22Rv1 (cell line): ENCODE results near the gene MAN1C1.

Experiments used
- H3K27ac ChIP-seq: fragments of 450-650 bp; 2 replicates; pipeline ENCODE4 v1.5.1; 2017
- ZFX ChIP-seq: fragments of 450-650 bp; IDR thresholded peaks from 2 replicates; pipeline ENCODE4 v1.6.1; 2017; ENCODE audit warnings: antibody characterized with exemption, borderline replicate concordance
- TF ChIP-seq, protein P1 (sequence below): fragments of 450-650 bp; IDR thresholded peaks from 2 replicates; pipeline ENCODE4 v1.5.1; 2017; ENCODE audit warnings: mild to moderate bottlenecking

The MAN1C1 gene

GRCh38 chr1:25614501-25615171, 2.0 kb upstream of the MAN1C1 start:
- no peak overlapping the region for H3K27ac ChIP-seq
- TF ChIP-seq, protein P1, sequence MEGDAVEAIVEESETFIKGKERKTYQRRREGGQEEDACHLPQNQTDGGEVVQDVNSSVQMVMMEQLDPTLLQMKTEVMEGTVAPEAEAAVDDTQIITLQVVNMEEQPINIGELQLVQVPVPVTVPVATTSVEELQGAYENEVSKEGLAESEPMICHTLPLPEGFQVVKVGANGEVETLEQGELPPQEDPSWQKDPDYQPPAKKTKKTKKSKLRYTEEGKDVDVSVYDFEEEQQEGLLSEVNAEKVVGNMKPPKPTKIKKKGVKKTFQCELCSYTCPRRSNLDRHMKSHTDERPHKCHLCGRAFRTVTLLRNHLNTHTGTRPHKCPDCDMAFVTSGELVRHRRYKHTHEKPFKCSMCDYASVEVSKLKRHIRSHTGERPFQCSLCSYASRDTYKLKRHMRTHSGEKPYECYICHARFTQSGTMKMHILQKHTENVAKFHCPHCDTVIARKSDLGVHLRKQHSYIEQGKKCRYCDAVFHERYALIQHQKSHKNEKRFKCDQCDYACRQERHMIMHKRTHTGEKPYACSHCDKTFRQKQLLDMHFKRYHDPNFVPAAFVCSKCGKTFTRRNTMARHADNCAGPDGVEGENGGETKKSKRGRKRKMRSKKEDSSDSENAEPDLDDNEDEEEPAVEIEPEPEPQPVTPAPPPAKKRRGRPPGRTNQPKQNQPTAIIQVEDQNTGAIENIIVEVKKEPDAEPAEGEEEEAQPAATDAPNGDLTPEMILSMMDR: no peak
- TF ChIP-seq ZFX: no peak

DNA sequence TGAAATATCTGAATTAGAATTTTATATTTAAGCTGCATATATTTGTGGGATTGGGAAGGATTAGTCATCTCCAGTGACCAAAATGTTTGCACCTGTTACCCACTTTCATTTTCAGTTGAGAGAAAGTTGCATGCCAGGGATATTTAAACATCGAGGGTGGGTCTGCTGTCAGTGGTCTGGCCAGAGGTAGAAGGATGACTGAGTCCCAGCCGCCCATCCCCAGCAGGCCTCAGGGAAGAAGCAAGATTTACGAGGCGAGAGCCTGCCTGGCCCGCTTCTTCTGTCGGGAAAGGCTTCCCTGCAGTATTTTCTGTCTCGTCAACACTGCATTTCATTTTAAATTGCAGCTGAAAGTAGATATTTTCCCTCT, 1.4 kb upstream of the MAN1C1 start:
- no peak overlapping the region for H3K27ac ChIP-seq
- TF ChIP-seq, protein P1: no peak
- TF ChIP-seq ZFX: no peak

- H3K27ac ChIP-seq: no peak overlapping the region
- no peak for TF ChIP-seq ZFX
- TF ChIP-seq, protein P1: no peak
These were observed 962 bp upstream of the MAN1C1 start for GRCh38 chr1:25615563-25616094.

DNA sequence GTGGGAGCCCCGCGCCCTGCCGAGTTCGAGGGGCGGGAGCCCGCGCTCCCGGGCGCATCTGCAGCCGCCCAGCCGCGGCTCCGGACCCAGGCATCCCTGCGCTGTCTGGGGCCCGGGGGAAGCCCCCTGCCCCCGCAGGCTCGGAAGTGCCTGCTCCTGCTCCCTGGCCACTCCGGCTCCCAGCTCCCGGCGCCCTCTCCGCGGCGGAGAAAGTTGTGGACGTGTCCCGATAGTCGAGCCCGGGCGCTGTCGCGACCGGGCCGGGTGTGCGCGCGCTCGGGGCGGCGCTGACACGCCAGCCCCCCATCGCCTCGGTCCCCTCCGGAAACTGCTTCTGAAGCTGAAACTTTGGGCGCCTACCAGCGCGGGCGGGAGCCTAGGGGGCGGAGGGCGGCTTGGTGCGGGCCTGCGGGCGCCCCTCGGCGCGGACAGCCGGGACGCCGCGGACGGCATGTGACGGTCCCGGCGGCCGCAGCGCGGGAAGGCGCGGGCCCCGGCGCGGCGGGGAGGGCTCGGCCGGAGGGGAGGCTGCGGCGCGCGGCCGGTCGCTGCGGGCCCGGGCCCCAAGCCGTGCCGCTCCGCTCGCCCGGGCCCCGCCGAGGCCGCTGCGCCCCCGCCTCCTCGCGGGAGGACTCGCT, 515 bp downstream of the MAN1C1 start:
- no peak overlapping the region for H3K27ac ChIP-seq
- TF ChIP-seq ZFX: no peak
- TF ChIP-seq, protein P1: no peak

DNA sequence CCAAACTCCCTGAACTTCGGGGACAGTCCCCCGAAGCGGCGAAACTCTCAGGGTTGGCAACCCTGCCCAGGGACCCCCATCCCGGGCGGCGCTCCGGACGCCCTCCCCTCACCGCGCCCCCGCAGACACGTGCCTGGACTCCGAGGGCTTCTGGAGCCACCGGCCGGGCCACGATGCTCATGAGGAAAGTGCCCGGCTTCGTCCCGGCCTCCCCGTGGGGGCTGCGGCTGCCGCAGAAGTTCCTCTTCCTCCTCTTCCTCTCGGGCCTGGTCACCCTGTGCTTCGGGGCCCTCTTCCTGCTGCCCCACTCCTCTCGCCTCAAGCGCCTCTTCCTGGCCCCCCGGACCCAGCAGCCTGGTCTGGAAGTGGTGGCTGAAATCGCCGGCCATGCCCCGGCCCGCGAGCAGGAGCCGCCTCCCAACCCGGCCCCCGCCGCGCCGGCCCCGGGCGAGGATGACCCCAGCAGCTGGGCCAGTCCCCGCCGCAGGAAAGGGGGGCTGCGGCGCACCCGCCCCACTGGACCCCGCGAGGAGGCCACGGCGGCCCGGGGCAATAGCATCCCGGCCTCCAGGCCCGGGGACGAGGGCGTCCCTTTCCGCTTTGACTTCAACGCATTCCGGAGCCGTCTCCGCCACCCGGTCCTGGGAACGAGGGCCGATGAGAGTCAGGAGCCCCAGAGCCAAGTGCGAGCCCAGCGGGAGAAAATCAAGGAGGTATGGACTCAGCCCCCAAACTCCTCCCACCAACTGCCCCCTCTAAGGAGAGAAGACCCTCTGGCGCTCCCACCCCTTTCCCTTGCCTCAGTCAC, 1.2 kb downstream of the MAN1C1 start:
- H3K27ac ChIP-seq: no peak overlapping the region
- TF ChIP-seq, protein P1: no peak
- no peak for TF ChIP-seq ZFX

GRCh38 chr1:25618433-25618808, 1.8 kb downstream of the MAN1C1 start:
- TF ChIP-seq, protein P1: no peak
- TF ChIP-seq ZFX: no peak
- no peak overlapping the region for H3K27ac ChIP-seq
